Karpas-422 (cell line): Measurements from ENCODE around the gene RASSF8. TPM values are rescaled to one million over a fixed set of nuclear protein-coding genes. Genes with fewer than 3 reads are reported as not detected.
A peak's percentile ranks its signal among the peaks of the same experiment; 100 is the strongest.

ENCODE experiments used
- DNase-seq: peaks from one replicate; pipeline ENCODE4 v3.0.0-alpha.2; 2015
- H2AFZ ChIP-seq: fragments of 200-600 bp; sonication (generic); 2 replicates; pipeline ENCODE4 v1.6.1; 2014; ENCODE audit warnings: antibody characterized with exemption, low read length, mixed read lengths
- H3K27ac ChIP-seq: fragments of 200-600 bp; sonication (generic); 2 replicates; pipeline ENCODE4 v1.5.1; 2014; ENCODE audit warnings: mild to moderate bottlenecking, low read length, moderate library complexity
- H3K27me3 ChIP-seq: fragments of 200-600 bp; sonication (generic); 2 replicates; pipeline ENCODE4 v1.6.1; 2014; ENCODE audit warnings: low read length, mixed read lengths
- H3K36me3 ChIP-seq: fragments of 200-600 bp; sonication (generic); 2 replicates; pipeline ENCODE4 v1.6.1; 2014; ENCODE audit warnings: low read length, mixed read lengths; ENCODE audit not compliant: insufficient read depth
- H3K4me1 ChIP-seq: fragments of 200-600 bp; sonication (generic); 2 replicates; pipeline ENCODE4 v1.6.1; 2014; ENCODE audit warnings: mild to moderate bottlenecking, low read length, mixed read lengths
- H3K4me2 ChIP-seq: fragments of 200-600 bp; sonication (generic); 2 replicates; pipeline ENCODE4 v1.6.1; 2014; ENCODE audit warnings: low read length, low read depth, mild to moderate bottlenecking; ENCODE audit not compliant: poor library complexity, severe bottlenecking
- H3K4me3 ChIP-seq: fragments of 200-600 bp; sonication (generic); 2 replicates; pipeline ENCODE4 v1.5.1; 2014; ENCODE audit warnings: mild to moderate bottlenecking, antibody characterized with exemption, low read length, mixed read lengths
- H3K79me2 ChIP-seq: fragments of 200-600 bp; sonication (generic); 2 replicates; pipeline ENCODE4 v1.6.1; 2014; ENCODE audit warnings: mild to moderate bottlenecking, low read length, mixed read lengths
- H3K9ac ChIP-seq: fragments of 200-600 bp; sonication (generic); 2 replicates; pipeline ENCODE4 v1.6.0; 2014; ENCODE audit warnings: low read length
- H3K9me2 ChIP-seq: fragments of 200-600 bp; sonication (generic), shearing (Covaris generic); replicated peaks from 2 replicates; pipeline ENCODE4 v1.6.0; 2014; ENCODE audit warnings: mild to moderate bottlenecking, low read length, moderate library complexity; ENCODE audit not compliant: insufficient read depth
- H3K9me3 ChIP-seq: fragments of 300-700, 200-600 bp; sonication (generic); 2 replicates; pipeline ENCODE4 v1.6.1; 2014; ENCODE audit warnings: low read length, mixed read lengths
- H4K20me1 ChIP-seq: fragments of 200-600 bp; sonication (generic); 2 replicates; pipeline ENCODE4 v1.6.1; 2014; ENCODE audit warnings: mild to moderate bottlenecking, antibody characterized with exemption, low read length, low read depth; ENCODE audit not compliant: insufficient read depth
- total RNA-seq: library from RNA; depleted of rRNA; stranded (reverse); fragments of >200 nt; shearing (Covaris generic); gene quantifications from 2 replicates; pipeline ENCODE4 v1.2.3, GENCODE V29; 2014; ENCODE audit warnings: low replicate concordance; rRNA removed

Gene RASSF8
- total RNA-seq = 0.45 and 4.5 TPM in 2 replicates

GRCh38 chr12:25958428-25959070, at the start of gene RASSF8:
TSS of gene RASSF8 (plus strand) at chr12:25958682. CDS start at chr12:26055344, 96,662 bp downstream.
- Histone ChIP-seq H3K4me3 (peak within 1 kb of the TSS; percentile 66), H3K9me3 (no peaks in the 10 kb centered on the region), H4K20me1 (no peaks in the 10 kb centered on the region), H3K27me3 (no peaks in the 10 kb centered on the region), H3K4me2 (peak within 1 kb of the TSS; percentile 86), H3K36me3 (no peaks in the 10 kb centered on the region), H2AFZ (peak within 1 kb of the TSS; percentile 100), H3K9ac (peak within 1 kb of the TSS; percentile 72), H3K27ac (no peak within 1 kb of the TSS), H3K4me1 (peaks cover 15% of the 10 kb centered on the region), H3K9me2 (no peaks in the 10 kb centered on the region), H3K79me2 (no peaks in the 10 kb centered on the region)
- DNase-seq = peak; percentile 77

GRCh38 chr12:25914551-25914950, 43.9 kb upstream of the RASSF8 start:
- Histone ChIP-seq H3K9me2 (no peaks in the 10 kb centered on the region), H3K27me3 (0 out of 2 replicates have a peak, but pooled peaks cover 3% of the 10 kb centered on the region), H3K9ac (no peak overlapping the region), H3K9me3 (no peaks in the 10 kb centered on the region), H3K36me3 (no peaks in the 10 kb centered on the region), H3K79me2 (no peaks in the 10 kb centered on the region), H3K4me3 (no peak overlapping the region), H2AFZ (no peak overlapping the region), H4K20me1 (no peaks in the 10 kb centered on the region), H3K27ac (no peak overlapping the region), H3K4me1 (no peaks in the 10 kb centered on the region), H3K4me2 (no peak overlapping the region)
- DNase-seq = no peak

GRCh38 chr12:25924491-25925001, 33.9 kb upstream of the RASSF8 start:
- no peaks in the 10 kb centered on the region for H3K27me3 ChIP-seq
- no peak overlapping the region for H3K27ac ChIP-seq
- H4K20me1 ChIP-seq = no peaks in the 10 kb centered on the region
- H3K79me2 ChIP-seq = no peaks in the 10 kb centered on the region
- DNase-seq = no peak
- no peak overlapping the region for H3K4me2 ChIP-seq
- H3K9me3 ChIP-seq = no peaks in the 10 kb centered on the region
- H3K9ac ChIP-seq = no peak overlapping the region
- H3K4me3 ChIP-seq = no peak overlapping the region
- H3K4me1 ChIP-seq = no peaks in the 10 kb centered on the region
- H2AFZ ChIP-seq = no peak overlapping the region
- no peaks in the 10 kb centered on the region for H3K9me2 ChIP-seq
- H3K36me3 ChIP-seq = no peaks in the 10 kb centered on the region

GRCh38 chr12:25925064-25925463, 33.4 kb upstream of the RASSF8 start:
- no peaks in the 10 kb centered on the region for H3K27me3 ChIP-seq
- H3K9ac ChIP-seq = no peak overlapping the region
- no peaks in the 10 kb centered on the region for H4K20me1 ChIP-seq
- H3K9me3 ChIP-seq = no peaks in the 10 kb centered on the region
- DNase-seq = no peak
- H2AFZ ChIP-seq = no peak overlapping the region
- no peaks in the 10 kb centered on the region for H3K4me1 ChIP-seq
- H3K9me2 ChIP-seq = no peaks in the 10 kb centered on the region
- no peak overlapping the region for H3K4me2 ChIP-seq
- H3K36me3 ChIP-seq = no peaks in the 10 kb centered on the region
- H3K4me3 ChIP-seq = no peak overlapping the region
- H3K27ac ChIP-seq = no peak overlapping the region
- no peaks in the 10 kb centered on the region for H3K79me2 ChIP-seq

- no peak overlapping the region for H3K9ac ChIP-seq
- H3K9me2 ChIP-seq = no peaks in the 10 kb centered on the region
- no peaks in the 10 kb centered on the region for H3K4me1 ChIP-seq
- H4K20me1 ChIP-seq = no peaks in the 10 kb centered on the region
- no peaks in the 10 kb centered on the region for H3K36me3 ChIP-seq
- H3K27me3 ChIP-seq = no peaks in the 10 kb centered on the region
- H3K4me2 ChIP-seq = no peak overlapping the region
- H2AFZ ChIP-seq = no peak overlapping the region
- no peaks in the 10 kb centered on the region for H3K79me2 ChIP-seq
- no peaks in the 10 kb centered on the region for H3K9me3 ChIP-seq
- no peak overlapping the region for H3K27ac ChIP-seq
- DNase-seq = no peak
- H3K4me3 ChIP-seq = no peak overlapping the region
Observed at GRCh38 chr12:25926536-25926935, 31.9 kb upstream of the RASSF8 start.

GRCh38 chr12:25929142-25929541, 29.3 kb upstream of the RASSF8 start:
- H3K4me2 ChIP-seq = no peak overlapping the region
- H3K9me3 ChIP-seq = no peaks in the 10 kb centered on the region
- no peak for DNase-seq
- H3K36me3 ChIP-seq = no peaks in the 10 kb centered on the region
- no peak overlapping the region for H3K9ac ChIP-seq
- H3K4me1 ChIP-seq = no peaks in the 10 kb centered on the region
- H3K79me2 ChIP-seq = no peaks in the 10 kb centered on the region
- no peak overlapping the region for H2AFZ ChIP-seq
- no peak overlapping the region for H3K27ac ChIP-seq
- no peak overlapping the region for H3K4me3 ChIP-seq
- no peaks in the 10 kb centered on the region for H3K27me3 ChIP-seq
- no peaks in the 10 kb centered on the region for H3K9me2 ChIP-seq
- H4K20me1 ChIP-seq = no peaks in the 10 kb centered on the region

GRCh38 chr12:25932971-25933370, 25.5 kb upstream of the RASSF8 start:
- Histone ChIP-seq H4K20me1 (no peaks in the 10 kb centered on the region), H3K9me2 (no peaks in the 10 kb centered on the region), H3K9me3 (no peaks in the 10 kb centered on the region), H3K4me1 (no peaks in the 10 kb centered on the region), H3K4me3 (no peak overlapping the region), H3K79me2 (no peaks in the 10 kb centered on the region), H2AFZ (no peak overlapping the region), H3K27me3 (no peaks in the 10 kb centered on the region), H3K36me3 (no peaks in the 10 kb centered on the region), H3K9ac (no peak overlapping the region), H3K4me2 (no peak overlapping the region), H3K27ac (no peak overlapping the region)
- no peak for DNase-seq

GRCh38 chr12:25934456-25934855, 24.0 kb upstream of the RASSF8 start:
- Histone ChIP-seq H3K27me3 (no peaks in the 10 kb centered on the region), H3K9me3 (no peaks in the 10 kb centered on the region), H3K4me1 (no peaks in the 10 kb centered on the region), H3K4me3 (no peak overlapping the region), H3K9me2 (no peaks in the 10 kb centered on the region), H3K79me2 (no peaks in the 10 kb centered on the region), H3K4me2 (no peak overlapping the region), H3K27ac (no peak overlapping the region), H2AFZ (no peak overlapping the region), H3K36me3 (no peaks in the 10 kb centered on the region), H3K9ac (no peak overlapping the region), H4K20me1 (no peaks in the 10 kb centered on the region)
- DNase-seq = no peak
